OCI-LY3 (cell line): ENCODE measurements around the gene PON2.

Experiments used
- H2AFZ ChIP-seq: fragments of 200-600, 300-600 bp; shearing (Covaris generic); 2 replicates; pipeline ENCODE4 v1.6.0; 2014; ENCODE audit warnings: antibody characterized with exemption, low read depth, low read length
- H3K27ac ChIP-seq: fragments of 200-600, 300-600 bp; sonication (generic); 2 replicates; pipeline ENCODE4 v1.5.1; 2014; ENCODE audit warnings: mild to moderate bottlenecking, low read length, moderate library complexity, mixed read lengths
- H3K27me3 ChIP-seq: fragments of 200-600, 300-600 bp; sonication (generic); 2 replicates; pipeline ENCODE4 v1.6.1; 2014; ENCODE audit warnings: low read depth, low read length, mixed read lengths
- H3K36me3 ChIP-seq: fragments of 200-600, 300-600 bp; sonication (generic); replicated peaks from 2 replicates; pipeline ENCODE3; 2014; ENCODE audit warnings: low read depth, low read length, mixed read lengths
- H3K4me1 ChIP-seq: fragments of 300-600, 200-600 bp; sonication (generic); 2 replicates; pipeline ENCODE4 v1.6.1; 2014; ENCODE audit warnings: low read length, mixed read lengths
- H3K4me2 ChIP-seq: fragments of 200-600, 300-600 bp; sonication (generic); 2 replicates; pipeline ENCODE4 v1.6.1; 2014; ENCODE audit warnings: low read length, mixed read lengths
- H3K4me3 ChIP-seq: fragments of 300-600, 200-600 bp; sonication (generic); 2 replicates; pipeline ENCODE4 v1.5.1; 2014; ENCODE audit warnings: antibody characterized with exemption, mild to moderate bottlenecking, low read length, moderate library complexity
- H3K79me2 ChIP-seq: fragments of 300-600, 200-600 bp; shearing (Covaris generic); 2 replicates; pipeline ENCODE4 v1.6.1; 2014; ENCODE audit warnings: mild to moderate bottlenecking, low read length, mixed read lengths
- H3K9ac ChIP-seq: fragments of 300-600, 200-600 bp; shearing (Covaris generic); 2 replicates; pipeline ENCODE4 v1.6.0; 2014; ENCODE audit warnings: mild to moderate bottlenecking, low read length, moderate library complexity
- H3K9me3 ChIP-seq: fragments of 200-600, 300-600 bp; shearing (Covaris generic); 2 replicates; pipeline ENCODE4 v1.6.1; 2014; ENCODE audit warnings: low read length, mixed read lengths; ENCODE audit not compliant: insufficient read depth
- H4K20me1 ChIP-seq: fragments of 200-600, 300-600 bp; sonication (generic); 2 replicates; pipeline ENCODE4 v1.6.1; 2016; ENCODE audit warnings: low read length, mixed read lengths; ENCODE audit not compliant: insufficient read depth
- CTCF ChIP-seq: fragments of 200-600, 300-600 bp; sonication (generic); IDR thresholded peaks from 2 replicates; pipeline ENCODE4 v1.5.1; 2014; ENCODE audit warnings: antibody characterized with exemption, low read length, low read depth
- EZH2phosphoT487 ChIP-seq: fragments of 200-600 bp; shearing (Covaris generic); IDR thresholded peaks from 2 replicates; pipeline ENCODE4 v1.6.1; 2018; ENCODE audit warnings: antibody characterized with exemption, mixed run types, low read depth

PON2 gene

GRCh38 chr7:95434557-95435421 is at the start of gene PON2:
Gene PON2 (minus strand): TSS chr7:95435028. CDS start chr7:95434951, 77 bp downstream.
- Histone ChIP-seq H3K9me3 (no peaks in the 10 kb centered on the region), H2AFZ (no peak within 1 kb of the TSS), H3K4me2 (no peak within 1 kb of the TSS), H3K9ac (no peak within 1 kb of the TSS), H3K79me2 (no peaks in the 10 kb centered on the region), H3K27ac (no peak within 1 kb of the TSS), H4K20me1 (no peaks in the 10 kb centered on the region), H3K27me3 (no peaks in the 10 kb centered on the region), H3K4me1 (no peaks in the 10 kb centered on the region), H3K4me3 (no peak within 1 kb of the TSS), H3K36me3 (no peaks in the 10 kb centered on the region)
- TF ChIP-seq EZH2phosphoT487: no peak
- no peak for TF ChIP-seq CTCF

GRCh38 chr7:95482424-95482823 is 47.6 kb upstream of the PON2 start:
- H3K4me3 ChIP-seq: no peak overlapping the region
- no peaks in the 10 kb centered on the region for H4K20me1 ChIP-seq
- H2AFZ ChIP-seq: no peak overlapping the region
- H3K9ac ChIP-seq: no peak overlapping the region
- no peaks in the 10 kb centered on the region for H3K9me3 ChIP-seq
- 0 out of 2 replicates have a peak, but pooled peaks cover 3% of the 10 kb centered on the region for H3K27me3 ChIP-seq
- TF ChIP-seq CTCF: no peak
- H3K36me3 ChIP-seq: no peaks in the 10 kb centered on the region
- no peak overlapping the region for H3K4me2 ChIP-seq
- peaks cover 9% of the 10 kb centered on the region for H3K4me1 ChIP-seq
- H3K79me2 ChIP-seq: no peaks in the 10 kb centered on the region
- no peak overlapping the region for H3K27ac ChIP-seq

- H3K4me1 ChIP-seq: peaks cover 9% of the 10 kb centered on the region
- no peaks in the 10 kb centered on the region for H3K9me3 ChIP-seq
- H3K36me3 ChIP-seq: no peaks in the 10 kb centered on the region
- TF ChIP-seq EZH2phosphoT487: no peak
- TF ChIP-seq CTCF: no peak
- no peak overlapping the region for H3K9ac ChIP-seq
- no peak overlapping the region for H3K4me2 ChIP-seq
- no peak overlapping the region for H3K27ac ChIP-seq
- 0 out of 2 replicates have a peak, but pooled peaks cover 3% of the 10 kb centered on the region for H3K27me3 ChIP-seq
- no peaks in the 10 kb centered on the region for H3K79me2 ChIP-seq
- H2AFZ ChIP-seq: no peak overlapping the region
- H3K4me3 ChIP-seq: no peak overlapping the region
- H4K20me1 ChIP-seq: no peaks in the 10 kb centered on the region
Observed at GRCh38 chr7:95481271-95482165, 46.7 kb upstream of the PON2 start.
